GM19025 (cell line): ENCODE data around the gene KLHL13.
"Not testable (repeated sequence)": the region's sequence is repeated elsewhere in the genome, so short reads cannot be mapped to it uniquely, and the experiment has no call there.

Experiments used
- ATAC-seq: cut with Tn5 transposase; IDR thresholded peaks from one replicate; pipeline ENCODE4 v1.9.1; 2021; ENCODE audit warnings: mild to moderate bottlenecking, low read depth, moderate library complexity; ENCODE audit not compliant: unreplicated experiment

Gene KLHL13, protein sequence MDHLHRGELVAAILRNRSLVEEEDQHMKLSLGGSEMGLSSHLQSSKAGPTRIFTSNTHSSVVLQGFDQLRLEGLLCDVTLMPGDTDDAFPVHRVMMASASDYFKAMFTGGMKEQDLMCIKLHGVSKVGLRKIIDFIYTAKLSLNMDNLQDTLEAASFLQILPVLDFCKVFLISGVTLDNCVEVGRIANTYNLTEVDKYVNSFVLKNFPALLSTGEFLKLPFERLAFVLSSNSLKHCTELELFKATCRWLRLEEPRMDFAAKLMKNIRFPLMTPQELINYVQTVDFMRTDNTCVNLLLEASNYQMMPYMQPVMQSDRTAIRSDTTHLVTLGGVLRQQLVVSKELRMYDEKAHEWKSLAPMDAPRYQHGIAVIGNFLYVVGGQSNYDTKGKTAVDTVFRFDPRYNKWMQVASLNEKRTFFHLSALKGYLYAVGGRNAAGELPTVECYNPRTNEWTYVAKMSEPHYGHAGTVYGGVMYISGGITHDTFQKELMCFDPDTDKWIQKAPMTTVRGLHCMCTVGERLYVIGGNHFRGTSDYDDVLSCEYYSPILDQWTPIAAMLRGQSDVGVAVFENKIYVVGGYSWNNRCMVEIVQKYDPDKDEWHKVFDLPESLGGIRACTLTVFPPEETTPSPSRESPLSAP

DNA sequence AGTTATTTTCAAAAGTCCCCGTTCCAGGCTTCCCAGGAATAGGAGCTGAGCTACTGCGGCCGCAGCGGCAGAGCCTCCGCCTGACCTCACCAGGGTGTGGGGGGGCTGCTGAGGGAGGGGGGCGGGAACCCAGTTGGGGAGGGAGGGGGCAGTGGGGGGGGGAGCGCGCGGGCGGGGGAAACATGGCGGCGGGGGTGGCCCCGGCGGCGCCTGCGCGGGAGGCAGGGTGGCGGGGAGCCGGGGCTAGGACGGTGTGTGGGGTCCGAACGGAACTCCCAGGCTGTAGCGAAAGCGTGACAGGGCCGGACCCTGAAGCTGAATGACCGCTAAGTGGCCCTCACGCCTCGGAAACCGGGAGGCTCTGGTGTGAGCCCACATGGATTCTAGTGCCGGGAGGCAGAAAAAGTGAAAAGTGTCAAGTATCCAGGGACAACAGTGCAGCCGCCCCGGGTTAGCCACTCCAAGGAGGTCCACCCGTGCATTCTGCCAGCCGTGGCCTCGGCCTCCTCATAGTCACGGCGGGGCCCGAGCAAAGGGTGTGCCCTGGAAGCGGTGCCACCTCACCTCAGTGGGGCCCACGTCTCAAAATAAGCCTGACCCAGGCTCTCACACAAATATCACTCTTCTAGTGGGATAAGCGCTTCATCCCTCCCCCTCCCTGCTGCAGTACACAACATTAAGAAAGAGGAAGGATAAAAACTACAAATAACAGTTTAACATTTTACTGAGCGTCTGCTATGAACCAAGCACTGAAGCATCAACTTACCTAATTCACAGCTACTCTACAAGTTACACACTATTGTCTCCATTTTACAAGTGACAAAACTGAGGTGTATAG, at the start of gene KLHL13:
TSS of gene KLHL13 (minus strand) at position 98 of the 838 bp plus-strand sequence. CDS start 88,337 bp downstream, outside the sequence.
- no peak for ATAC-seq

DNA sequence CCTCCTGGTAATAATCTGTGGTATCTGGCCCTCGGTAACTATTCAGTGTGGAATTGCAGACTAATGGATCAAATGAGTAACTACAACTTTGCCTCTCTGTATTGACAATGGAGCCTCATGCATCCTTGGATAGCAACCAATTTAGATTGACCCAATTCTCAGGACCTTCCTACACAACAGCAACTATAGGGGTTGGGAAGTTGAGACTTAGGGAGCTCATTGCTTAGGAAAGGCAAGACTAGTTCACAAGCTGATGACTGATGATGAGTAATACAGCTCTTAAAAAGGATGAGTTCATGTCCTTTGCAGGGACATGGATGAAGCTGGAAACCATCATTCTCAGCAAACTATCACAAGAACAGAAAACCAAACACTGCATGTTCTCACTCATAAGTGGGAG, 47.5 kb upstream of the KLHL13 start:
- ATAC-seq: no peak

DNA sequence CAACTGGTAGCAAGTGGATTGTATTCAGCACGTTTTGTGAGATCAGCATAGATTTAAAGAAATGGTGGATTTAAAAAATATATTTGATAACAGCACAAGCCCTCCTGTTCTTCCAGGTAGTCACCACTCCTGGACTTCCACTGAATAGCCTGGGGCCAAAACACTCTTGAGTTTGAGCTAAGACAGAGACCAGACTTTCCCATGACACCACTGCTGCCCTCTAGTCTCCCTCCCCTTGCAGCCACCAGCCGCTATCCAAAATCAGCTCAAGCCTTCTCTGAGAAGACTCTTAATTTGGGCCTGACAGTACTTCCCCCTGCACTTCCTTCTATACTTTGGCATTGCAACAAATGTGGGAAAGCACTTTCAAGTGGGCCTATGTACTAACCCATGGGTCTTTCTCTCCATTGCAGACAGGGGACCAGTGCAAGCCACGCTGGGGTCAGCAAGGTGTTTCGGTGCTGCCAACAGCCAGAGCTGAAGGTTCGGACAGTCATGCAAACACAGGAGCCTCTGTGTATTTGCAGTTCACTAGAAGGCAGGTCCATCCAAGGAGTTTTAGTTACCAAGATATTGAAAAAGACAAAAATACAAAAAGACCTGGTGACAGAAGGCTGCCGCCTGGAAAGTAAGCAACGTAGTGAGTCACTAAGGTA, 40.5 kb upstream of the KLHL13 start:
- ATAC-seq: no peak

DNA sequence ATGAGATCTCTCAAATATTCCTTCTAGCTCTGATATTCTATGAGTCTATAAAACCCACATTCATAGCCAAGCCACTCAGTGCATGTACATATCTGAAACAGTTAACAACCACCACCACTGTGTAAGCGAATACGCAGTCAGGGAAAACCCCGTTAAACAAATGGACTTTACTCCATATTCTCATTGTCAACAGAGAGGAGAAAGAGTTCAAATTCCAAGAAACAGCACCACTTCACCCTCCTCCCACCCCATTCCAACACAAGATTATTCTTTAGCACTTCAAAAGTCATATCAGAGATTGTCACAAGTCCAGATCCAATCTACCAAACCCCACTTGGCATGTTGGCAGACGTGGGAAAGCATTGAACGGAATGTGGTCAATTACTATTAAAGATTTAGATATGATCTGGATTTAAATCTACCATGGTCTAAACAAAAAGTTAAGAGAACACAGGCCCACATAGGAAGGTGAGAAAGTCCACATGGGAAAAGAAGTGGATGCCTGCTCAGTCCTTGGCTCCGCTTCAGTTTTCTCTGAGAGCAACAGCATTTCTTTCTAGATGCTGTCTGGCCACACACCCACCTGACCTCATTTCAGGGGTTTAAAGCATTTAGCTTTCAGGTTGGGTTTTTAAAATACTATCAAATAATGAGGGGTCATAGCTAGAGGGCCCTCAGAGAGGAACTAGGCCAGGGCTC, 39.8 kb upstream of the KLHL13 start:
- ATAC-seq: no peak

DNA sequence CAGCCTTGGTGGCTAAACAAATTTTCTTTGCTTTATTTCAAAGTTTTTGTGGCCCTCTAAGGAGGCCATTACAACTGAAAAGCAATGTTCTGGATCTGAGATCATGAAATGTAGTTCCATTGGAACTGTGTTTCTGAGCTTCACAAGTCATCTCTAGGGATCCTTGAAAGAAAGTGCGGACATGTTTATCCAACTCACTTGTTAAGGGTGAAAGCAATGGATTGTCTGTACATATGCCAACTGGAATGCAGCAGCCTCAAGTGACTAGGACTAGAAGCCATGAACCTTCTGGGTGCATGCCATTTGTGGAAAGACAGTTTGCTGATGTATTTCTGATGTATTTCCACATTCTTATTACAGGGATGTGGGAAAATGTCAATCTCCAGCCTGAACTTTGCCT, 36.7 kb upstream of the KLHL13 start:
- ATAC-seq: no peak

DNA sequence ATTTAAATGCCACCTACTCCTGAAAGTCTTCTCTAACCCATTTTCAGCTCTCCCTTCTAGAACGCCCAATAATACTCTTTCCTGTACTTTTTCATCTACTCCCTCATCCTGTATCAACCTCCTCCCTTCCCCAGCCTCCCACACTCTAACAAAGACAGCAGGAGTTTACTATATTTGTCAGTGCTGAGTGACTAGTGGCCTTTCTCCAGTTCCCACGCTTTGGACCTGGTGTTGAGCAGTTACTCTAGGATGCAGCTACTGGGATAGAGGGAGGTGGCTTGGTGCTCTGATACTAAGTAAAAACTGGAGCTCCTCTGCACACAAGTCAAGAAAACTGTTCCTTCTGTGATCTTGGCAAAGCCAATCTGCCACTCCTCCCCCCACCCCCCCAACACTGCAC, 36.1 kb upstream of the KLHL13 start:
- no peak for ATAC-seq

DNA sequence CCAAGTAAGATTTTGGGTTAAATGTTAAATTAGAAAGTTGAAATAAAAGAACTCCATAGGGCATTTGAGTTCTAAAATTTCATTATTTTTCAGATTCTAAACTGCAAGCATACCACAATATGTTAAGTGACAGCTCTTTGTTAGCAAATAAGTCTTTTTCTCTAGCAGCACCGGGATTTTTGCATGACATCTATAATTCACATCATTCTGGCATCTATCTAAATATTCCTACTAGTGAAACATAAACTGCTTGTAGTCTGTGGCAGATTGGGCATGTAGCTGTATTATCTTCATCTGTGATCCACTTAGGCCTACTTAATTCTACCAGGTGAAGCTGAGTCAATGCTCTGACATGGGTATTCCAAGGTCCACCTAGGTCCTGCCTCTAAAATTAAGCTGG, 32.1 kb upstream of the KLHL13 start:
- ATAC-seq: no peak

DNA sequence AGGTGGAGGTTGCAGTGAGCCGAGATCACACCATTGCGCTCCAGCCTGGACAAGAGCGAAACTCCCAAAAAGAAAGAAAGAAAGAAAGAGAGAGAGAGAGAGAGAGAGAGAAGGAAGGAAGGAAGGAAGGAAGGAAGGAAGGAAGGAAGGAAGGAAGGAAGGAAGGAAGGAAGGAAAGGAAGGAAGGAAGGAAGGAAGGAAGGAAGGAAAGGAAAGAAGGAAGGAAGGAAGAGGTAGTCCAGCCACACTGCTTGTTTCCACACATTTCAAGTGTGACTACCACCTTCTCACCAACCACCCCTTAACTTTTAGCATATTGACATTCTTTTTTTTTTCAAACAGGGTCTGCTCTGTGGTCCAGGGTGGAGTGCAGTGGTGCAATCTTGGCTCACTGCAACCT, 31.2 kb upstream of the KLHL13 start:
- not testable (repeated sequence) for ATAC-seq

DNA sequence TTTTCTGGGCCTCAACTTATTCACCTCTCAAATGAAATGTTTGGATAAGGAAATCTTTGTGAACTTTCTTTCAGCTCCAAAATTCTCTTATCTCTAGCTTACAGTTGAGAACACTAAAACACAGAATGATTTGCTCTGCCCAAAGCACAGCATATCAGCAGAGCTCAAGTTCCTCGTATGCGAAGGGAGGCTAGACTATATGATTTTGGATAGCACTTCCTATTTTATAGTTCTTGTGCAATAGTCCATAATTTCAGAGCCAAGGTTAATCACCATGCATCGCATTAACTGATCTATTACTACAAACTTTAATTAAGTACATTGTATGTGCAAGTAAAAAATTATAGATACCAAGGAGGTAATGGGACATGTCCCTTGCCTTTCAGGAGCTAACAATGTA, 27.0 kb upstream of the KLHL13 start:
- ATAC-seq: no peak

DNA sequence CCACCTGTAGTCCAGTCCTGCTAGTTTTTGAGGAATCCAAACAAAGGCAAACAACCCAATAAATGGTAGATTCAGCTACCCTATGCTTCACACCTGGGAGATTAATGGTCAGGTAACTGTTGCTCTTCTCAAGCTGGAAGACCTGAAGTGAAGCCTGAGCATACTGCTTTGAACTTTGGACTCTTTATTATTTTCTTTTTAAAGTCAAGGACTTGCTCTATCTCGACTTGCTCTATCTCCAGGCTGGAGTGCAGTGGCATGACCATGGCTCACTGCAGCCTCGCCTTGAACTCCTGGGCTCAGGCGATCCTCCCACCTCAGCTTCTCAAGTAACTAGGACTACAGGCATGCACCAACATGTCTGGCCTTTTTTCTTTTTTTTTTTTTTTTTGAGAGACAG, 14.7 kb upstream of the KLHL13 start:
- ATAC-seq: no peak

DNA sequence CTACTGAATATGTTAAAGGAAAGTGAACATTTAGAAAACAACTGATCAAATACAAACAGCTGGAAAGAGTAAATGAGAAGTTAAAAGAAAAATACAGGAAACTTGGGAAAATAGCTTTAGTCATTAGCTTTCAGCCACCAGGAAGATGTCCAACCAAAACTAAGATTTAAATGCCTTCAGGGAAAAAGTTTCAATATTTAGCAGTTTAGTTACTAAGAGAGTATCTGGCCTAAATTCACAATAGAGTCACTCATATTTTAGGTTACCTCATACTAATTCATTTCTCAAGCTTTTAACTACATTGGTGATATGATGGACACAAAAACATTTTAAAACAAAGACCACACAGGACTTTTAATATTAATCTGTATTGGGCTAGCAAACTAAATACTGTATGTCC, 13.1 kb upstream of the KLHL13 start:
- ATAC-seq: no peak

DNA sequence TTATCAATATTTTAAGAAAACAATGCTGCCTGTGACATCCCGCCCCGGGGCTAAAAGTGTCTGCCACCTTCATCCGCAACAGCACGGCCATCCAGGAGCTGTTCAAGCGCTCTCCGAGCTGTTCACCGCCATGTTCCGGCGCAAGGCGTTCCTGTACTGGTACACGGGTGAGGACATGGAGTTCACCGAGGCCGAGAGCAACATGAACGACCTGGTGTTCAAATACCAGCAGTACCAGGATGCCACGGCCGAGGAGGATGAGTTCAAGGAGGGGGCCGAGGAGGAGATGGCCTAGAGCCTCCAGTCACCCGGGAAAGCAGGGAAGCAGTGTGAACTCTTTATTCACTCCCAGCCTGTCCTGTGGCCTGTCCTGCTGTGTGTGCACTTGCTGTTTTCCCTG, 12.1 kb upstream of the KLHL13 start:
- no peak for ATAC-seq

DNA sequence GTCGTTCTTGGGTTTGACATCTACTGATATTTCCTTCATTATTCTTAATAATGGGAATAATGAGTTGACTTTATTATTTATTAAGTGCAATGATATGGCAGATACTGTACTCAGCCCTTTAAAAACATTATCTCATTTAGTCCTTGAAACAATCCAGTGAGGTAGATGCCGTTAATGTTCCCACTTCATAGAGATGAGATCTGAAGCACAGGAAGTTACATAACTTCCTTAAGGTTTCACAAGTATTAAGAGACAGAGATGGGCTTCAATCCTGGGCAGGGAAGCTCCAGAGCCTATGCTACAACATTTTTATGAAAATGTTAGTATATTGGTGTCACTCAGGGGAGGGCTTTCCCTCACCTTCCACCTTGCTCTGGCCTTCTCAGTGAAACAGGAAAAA, 9.7 kb upstream of the KLHL13 start:
- no peak for ATAC-seq

DNA sequence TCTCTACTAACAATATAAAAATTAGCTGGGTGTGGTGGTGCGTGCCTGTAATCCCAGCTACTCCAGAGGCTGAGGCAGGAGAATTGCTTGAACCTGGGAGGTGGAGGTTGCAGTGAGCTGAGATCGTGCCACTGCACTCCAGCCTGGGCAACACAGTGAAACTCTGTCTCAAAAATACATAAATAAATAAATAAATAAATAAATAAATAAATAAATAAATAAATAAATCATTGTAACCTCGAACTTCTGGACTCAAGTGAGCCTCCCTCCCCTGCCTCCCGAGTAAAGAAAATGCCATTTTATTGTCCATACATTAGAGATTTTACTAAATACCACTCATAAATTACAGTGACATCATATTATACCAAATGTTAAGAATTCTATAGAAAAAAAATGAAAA, 7.6 kb upstream of the KLHL13 start:
- ATAC-seq: not testable (repeated sequence)

DNA sequence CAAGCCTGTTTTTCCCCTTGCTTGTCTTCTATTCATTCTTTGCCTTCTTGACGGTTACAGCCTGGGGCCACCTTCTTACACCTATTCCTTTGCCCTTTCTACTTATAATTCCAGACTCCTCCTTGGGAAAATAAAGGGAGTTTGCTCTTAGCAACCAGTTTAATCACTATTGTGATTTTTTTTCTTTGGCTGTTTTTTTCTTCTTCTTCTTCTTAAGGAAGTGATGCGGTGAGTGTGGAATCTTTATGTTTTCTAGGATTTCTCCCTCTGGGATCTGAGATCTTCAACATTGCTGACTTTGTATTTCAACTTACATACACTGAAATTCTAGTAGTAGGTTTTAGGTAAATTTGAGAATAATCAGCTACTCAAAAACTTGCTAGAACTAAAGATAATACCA, 1.1 kb upstream of the KLHL13 start:
- ATAC-seq: no peak

DNA sequence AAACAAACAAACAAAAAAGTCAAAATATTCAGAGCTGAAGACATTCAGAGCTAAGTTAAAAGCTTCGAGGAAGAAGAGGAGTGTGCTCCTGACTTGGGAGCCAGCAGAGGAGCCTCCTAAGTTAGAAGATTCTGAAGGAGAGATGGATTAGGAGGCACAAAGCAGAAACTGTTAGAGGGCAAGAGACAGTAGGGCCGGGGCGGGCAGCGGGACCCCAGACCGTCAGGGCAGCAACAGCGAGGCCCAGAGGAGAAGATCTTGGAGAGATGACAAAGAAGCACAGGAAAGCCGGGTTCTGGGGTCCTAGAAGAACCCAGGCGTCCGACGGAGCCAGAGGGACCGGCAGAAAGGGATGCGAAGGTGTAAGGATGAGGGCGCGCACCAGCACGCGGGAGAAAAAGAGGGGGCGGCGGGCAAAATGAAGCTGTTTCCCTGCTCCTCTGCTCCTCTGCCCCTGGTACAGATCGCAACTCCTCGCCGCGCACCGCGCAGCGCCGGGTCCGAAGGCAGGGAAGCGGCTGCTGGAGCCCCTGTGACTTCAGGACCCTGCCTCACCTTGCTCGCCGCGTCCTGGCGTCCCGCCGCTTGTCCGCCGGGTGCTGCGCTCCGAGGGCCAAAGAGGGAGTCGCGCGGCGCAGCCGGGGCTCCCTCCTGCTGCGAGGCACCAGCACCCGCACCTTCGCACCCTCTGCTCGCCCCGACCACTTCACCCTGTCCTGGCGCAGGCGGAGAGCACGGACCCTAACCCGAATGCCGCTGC, 477 bp downstream of the KLHL13 start:
- ATAC-seq: no peak

DNA sequence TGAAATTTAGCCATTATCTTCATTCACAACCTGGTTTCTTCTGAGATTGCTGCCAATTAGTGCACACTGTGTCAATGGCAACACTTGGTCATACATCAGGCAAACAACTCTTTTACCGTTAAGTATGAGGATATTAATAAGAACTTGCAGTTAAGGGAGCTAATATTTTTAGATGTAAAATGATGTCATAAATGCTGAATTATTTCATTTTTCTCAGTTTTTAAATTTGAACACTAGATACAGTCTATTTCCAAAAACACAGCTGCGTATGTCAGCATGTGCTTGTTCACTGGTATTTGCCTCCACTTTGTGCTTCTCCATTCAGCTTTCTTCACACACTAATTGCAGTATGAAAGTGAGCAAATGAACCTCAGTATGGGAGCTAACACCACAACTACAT, 1.6 kb downstream of the KLHL13 start:
- ATAC-seq: no peak

DNA sequence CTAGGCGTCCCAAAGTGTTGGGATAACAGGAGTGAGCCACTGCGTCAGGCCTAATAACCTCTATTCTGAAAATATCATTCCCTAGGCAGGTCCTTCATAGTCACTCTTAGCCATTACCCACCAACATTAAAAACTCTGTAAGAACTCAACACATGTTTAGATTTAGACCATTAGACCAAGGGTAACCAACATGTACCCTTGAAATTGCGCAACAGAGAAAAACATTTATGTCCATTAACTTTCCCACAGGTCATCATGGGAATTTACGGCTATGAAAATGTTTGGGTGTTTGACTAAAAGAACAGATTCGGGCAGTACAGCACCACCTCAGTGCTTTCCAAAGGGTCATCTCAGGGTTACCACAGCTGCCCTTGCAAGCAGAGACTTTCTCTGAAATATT, 7.5 kb downstream of the KLHL13 start:
- no peak for ATAC-seq

DNA sequence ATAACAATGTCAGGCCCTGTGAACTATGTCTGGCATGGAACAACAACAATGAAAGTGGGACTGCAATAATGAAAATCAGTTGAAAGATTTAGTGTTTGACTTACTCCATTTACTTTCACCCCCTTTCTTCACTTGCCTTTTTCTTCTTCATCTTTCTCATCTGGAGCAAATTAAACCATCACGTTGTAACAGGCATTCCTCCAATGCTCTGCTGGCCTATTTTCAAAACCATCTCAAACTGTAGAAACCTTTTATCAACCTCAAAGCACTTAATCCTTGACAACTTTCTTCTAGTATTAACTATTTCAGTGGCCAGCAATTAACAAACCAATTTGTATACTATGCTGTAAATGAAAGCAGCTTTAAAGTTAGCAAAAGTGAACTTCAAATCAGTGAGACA, 8.3 kb downstream of the KLHL13 start:
- ATAC-seq: no peak

DNA sequence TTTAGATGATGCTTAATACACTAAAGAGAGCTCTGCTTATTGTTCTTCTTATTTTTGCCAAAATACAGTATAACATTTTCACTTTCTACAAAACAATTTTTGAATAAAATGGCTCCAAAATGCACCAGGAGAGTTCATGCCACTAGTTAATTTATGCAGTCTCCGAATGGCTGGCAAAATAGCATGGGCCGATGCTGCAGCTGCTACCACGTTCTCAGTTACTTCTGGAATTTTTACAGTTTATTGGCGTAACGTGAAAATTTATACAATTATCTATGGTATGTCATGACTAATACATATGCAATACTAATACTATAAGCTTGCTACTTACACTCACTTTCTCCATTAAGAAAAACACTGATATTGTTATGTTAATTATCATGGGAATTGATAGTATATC, 16.5 kb downstream of the KLHL13 start:
- no peak for ATAC-seq
